ENCODE results near the gene SUSD6. TPM values are rescaled to one million over a fixed set of nuclear protein-coding genes. Genes with fewer than 3 reads are reported as not detected.
A peak's percentile ranks its signal among the peaks of the same experiment; 100 is the strongest.

SUSD6 gene
- total and polyA plus RNA-seq, 9 of the 15 experiments (the other 6 are each of a cell fraction or from before 2014, with no cell fraction given): 2.9 to 20.7 (median 5.6) TPM

DNA sequence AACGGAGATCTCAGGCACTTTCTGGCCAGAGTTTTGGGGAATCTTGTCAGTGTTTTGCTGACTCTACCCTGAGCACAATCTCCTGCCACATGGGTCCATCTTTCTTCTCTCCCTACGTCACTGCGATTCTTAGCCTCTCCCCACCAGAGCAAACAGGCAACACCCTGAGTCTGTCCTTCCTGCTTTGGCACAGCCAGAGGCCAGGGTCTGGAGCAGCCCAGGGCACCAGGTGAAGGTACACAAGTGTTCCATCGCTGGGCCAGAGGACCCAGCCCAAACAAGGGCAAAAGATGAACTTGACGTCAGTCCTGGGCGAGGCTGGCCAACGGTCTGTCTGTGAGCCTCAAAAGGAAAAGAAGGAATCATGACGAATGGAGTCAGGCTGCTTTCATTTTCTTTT lies 24.0 kb upstream of the SUSD6 start:
- DNase-seq (ENCODE audit: extremely low read depth in 1 of 4, low spot score in 3 of 4) (no peak), ATAC-seq (no peak), FAIRE-seq (no peak)
- intact Hi-C loops (cut with micrococcal nuclease) (no loop called here), in situ Hi-C loops (cut with MboI) (no loop called here)
- Histone ChIP-seq H3K79me2 (ENCODE audit: control insufficient read depth, insufficient read depth, low read length) (no peaks in the 10 kb centered on the region), H3K4me1 (replicated peaks in 1 of 2; ENCODE audit: control insufficient read depth in 2 of 2, insufficient read depth in 2 of 2, low read length in 2 of 2) (peaks cover 0 to 2% of the 10 kb centered on the region in 2 experiments; a peak in 2 of 5 replicates), H3K9me1 (ENCODE audit: control insufficient read depth, insufficient read depth, low read length) (no peaks in the 10 kb centered on the region), H3K27ac (ENCODE audit: extremely low read depth, low read depth, low read length) (no peak overlapping the region; the same call in 2 of the 3 replicates), H3K9ac (ENCODE audit: insufficient read depth in 1 of 2, low read depth in 2 of 2, low read length in 2 of 2) (no peak overlapping the region; a peak in 1 of 4 replicates), H4K20me1 (replicated peaks; ENCODE audit: control insufficient read depth, insufficient read depth, low read length) (no peaks in the 10 kb centered on the region), H3K27me3 (ENCODE audit: control insufficient read depth in 2 of 2, insufficient read depth in 2 of 2, low read length in 2 of 2) (no peaks in the 10 kb centered on the region), H2AFZ (ENCODE audit: low read depth, low read length) (peak overlapping the region; percentile 41; the same call in 1 of the 2 replicates), H3K4me3 (no peak overlapping the region), H3K9me3 (replicated peaks; ENCODE audit: control insufficient read depth, insufficient read depth, low read depth, low read length) (no peaks in the 10 kb centered on the region), H3K4me2 (ENCODE audit: insufficient read depth, low read length) (no peak overlapping the region), H3K36me3 (ENCODE audit: control insufficient read depth, insufficient read depth, low read length) (no peaks in the 10 kb centered on the region)
- ChIA-PET POLR2A (interaction anchor here (1.3 kb wide), 1 partner anchor 108 kb away, joined by 3 read pairs; no protein-coding TSS in a partner anchor), CTCF (ENCODE audit: low intra/inter-chr PET ratio) (no interaction called here)
- TF ChIP-seq ZHX1 (conservative IDR thresholded peaks at IDR 0.05; ENCODE audit: low read length): no peak
- no peak for TF ChIP-seq ZNF124 (CRISPR knock-in tag; IDR thresholded peaks at IDR 0.05)
- no peak for TF ChIP-seq RNF2 (IDR thresholded peaks at IDR 0.05)
- no peak for TF ChIP-seq RFX5 (IDR thresholded peaks at IDR 0.05; ENCODE audit: low read depth, low read length)
- no peak for TF ChIP-seq ZNF609 (CRISPR knock-in tag; IDR thresholded peaks at IDR 0.05; ENCODE audit: borderline replicate concordance)
- TF ChIP-seq THRAP3 (IDR thresholded peaks at IDR 0.05; ENCODE audit: borderline replicate concordance): no peak
- TF ChIP-seq MCM5 (IDR thresholded peaks at IDR 0.05; ENCODE audit: low read depth): no peak
- no peak for TF ChIP-seq RBM22 (IDR thresholded peaks at IDR 0.05; ENCODE audit: low read depth, low read length, poor library complexity, severe bottlenecking)
- no peak for TF ChIP-seq ZNF140 (CRISPR knock-in tag; IDR thresholded peaks at IDR 0.05)
- no peak for TF ChIP-seq CCAR2 (IDR thresholded peaks at IDR 0.05; ENCODE audit: low read depth, low read length)
- no peak for TF ChIP-seq KLF10 (CRISPR knock-in tag; IDR thresholded peaks at IDR 0.05)
- no peak for TF ChIP-seq GATAD2A (IDR thresholded peaks at IDR 0.05)
- TF ChIP-seq ZNF644 (tag; IDR thresholded peaks at IDR 0.05; ENCODE audit: low read depth): no peak
- no TSS peak for BruUV-seq (replicated peaks)
- WGBS (ENCODE audit: insufficient coverage, low coverage, missing lambda C conversion rate): 45% methylated on average over 8 of the region's 8 CpGs
